Stimulated activated CD8-positive, alpha-beta memory T cell treated with anti-CD3 and anti-CD28 coated beads, Interleukin-7, amount 100 ng/mL, for 48 hours (primary cell): Measurements from ENCODE around the gene P2RY13.

Experiments used
- DNase-seq, 2 donors: peaks; one replicate each; pipeline ENCODE4 v3.0.0-alpha.2; 2020; ENCODE audit warnings: low read depth in 1 of 2; ENCODE audit errors: extremely low read depth in 1 of 2

P2RY13 gene

GRCh38 chr3:151321526-151321925 is 7.8 kb downstream of the P2RY13 start:
- DNase-seq, result no peak

GRCh38 chr3:151320131-151320530 is 9.2 kb downstream of the P2RY13 start:
- no peak for DNase-seq

- no peak for DNase-seq
These were observed 9.7 kb downstream of the P2RY13 start for GRCh38 chr3:151319628-151320027.

GRCh38 chr3:151318991-151319390 is 10.4 kb downstream of the P2RY13 start:
- no peak for DNase-seq

- no peak for DNase-seq
These were observed 11.0 kb downstream of the P2RY13 start for GRCh38 chr3:151318313-151318712.

GRCh38 chr3:151316267-151316991 is 12.9 kb downstream of the P2RY13 start, which contains the start of gene GPR87:
Gene GPR87 (minus strand): TSS chr3:151316820. CDS start chr3:151300100, 16,720 bp downstream.
- peak in 1 of 2 donors; percentile 34 for DNase-seq

- DNase-seq, result no peak
These were observed 13.5 kb downstream of the P2RY13 start for GRCh38 chr3:151315846-151316245.

GRCh38 chr3:151315136-151315535 is 14.2 kb downstream of the P2RY13 start:
- no peak for DNase-seq

GRCh38 chr3:151314593-151314992 is 14.8 kb downstream of the P2RY13 start:
- no peak for DNase-seq

- DNase-seq, result no peak
These were observed 15.2 kb downstream of the P2RY13 start for GRCh38 chr3:151314137-151314536.

GRCh38 chr3:151312972-151313371 is 16.4 kb downstream of the P2RY13 start:
- DNase-seq, result no peak

- DNase-seq, result no peak
These were observed 19.8 kb downstream of the P2RY13 start for GRCh38 chr3:151309566-151309965.

GRCh38 chr3:151307583-151308488 is 21.5 kb downstream of the P2RY13 start:
- DNase-seq, result no peak

- no peak for DNase-seq
These were observed 22.2 kb downstream of the P2RY13 start for GRCh38 chr3:151307131-151307530.

GRCh38 chr3:151306168-151306810 is 23.1 kb downstream of the P2RY13 start:
- no peak for DNase-seq

GRCh38 chr3:151305775-151306151 is 23.6 kb downstream of the P2RY13 start:
- no peak for DNase-seq

GRCh38 chr3:151305060-151305774 is 24.1 kb downstream of the P2RY13 start:
- peak in 1 of 2 donors; percentile 34 for DNase-seq

- no peak for DNase-seq
These were observed 25.6 kb downstream of the P2RY13 start for GRCh38 chr3:151303751-151304150.

- DNase-seq, result no peak
These were observed 27.6 kb downstream of the P2RY13 start for GRCh38 chr3:151301787-151302186.

GRCh38 chr3:151300539-151300938 is 28.8 kb downstream of the P2RY13 start:
- DNase-seq, result no peak

- no peak for DNase-seq
These were observed 30.3 kb downstream of the P2RY13 start for GRCh38 chr3:151299006-151299405.
